Effector CD8-positive, alpha-beta T cell (primary cell): Measurements from ENCODE around the gene AMPD1.
A peak's percentile ranks its signal among the peaks of the same experiment; 100 is the strongest.

Source experiments
- DNase-seq: peaks from one replicate; lab custom pipeline; 2025; lab: John Stamatoyannopoulos, UW

AMPD1 gene

GRCh38 chr1:114700036-114700600 is 4.8 kb upstream of the AMPD1 start:
- DNase-seq, result no peak

- no peak for DNase-seq
Observed at GRCh38 chr1:114696810-114697209, 1.5 kb upstream of the AMPD1 start.

DNA sequence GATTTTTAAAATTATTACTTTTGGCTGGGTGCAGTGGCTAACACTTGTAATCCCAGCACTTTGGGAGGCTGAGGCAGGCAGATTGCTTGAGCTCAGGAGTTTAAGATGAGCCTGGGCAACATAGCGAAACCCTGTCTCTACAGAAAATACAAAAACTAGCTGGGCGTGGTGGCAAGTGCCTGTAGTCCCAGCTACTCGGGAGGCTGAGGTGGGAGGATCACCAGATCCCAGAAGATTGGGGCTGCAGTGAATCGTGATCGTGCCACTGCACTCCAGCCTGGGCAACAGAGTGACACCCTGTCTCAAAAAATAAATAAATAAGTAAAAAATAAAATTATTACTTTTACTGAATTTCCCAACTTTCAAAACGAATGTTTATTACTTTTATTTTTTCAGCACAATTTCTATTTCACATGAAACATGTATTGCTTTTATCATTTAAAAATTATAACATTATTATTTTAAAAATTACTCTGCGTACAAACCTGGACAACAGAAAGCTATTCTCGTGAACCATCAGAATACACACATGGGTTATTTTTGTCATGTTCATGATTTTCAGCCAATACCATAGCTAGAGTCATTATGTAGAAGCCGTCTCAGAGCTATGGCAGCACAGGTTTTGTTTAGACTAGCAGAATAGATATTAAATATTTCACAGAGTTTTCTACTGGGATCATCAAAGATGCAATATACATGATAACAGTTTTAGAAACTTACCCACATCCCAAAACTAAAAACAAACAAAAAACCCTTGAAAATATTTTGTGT is 621 bp downstream of the AMPD1 start:
- no peak for DNase-seq

- no peak for DNase-seq
Observed at GRCh38 chr1:114692947-114693346, 2.4 kb downstream of the AMPD1 start.

GRCh38 chr1:114691061-114691460 is 4.3 kb downstream of the AMPD1 start:
- DNase-seq, result no peak

- DNase-seq, result no peak
Observed at GRCh38 chr1:114690148-114690547, 5.2 kb downstream of the AMPD1 start.

DNA sequence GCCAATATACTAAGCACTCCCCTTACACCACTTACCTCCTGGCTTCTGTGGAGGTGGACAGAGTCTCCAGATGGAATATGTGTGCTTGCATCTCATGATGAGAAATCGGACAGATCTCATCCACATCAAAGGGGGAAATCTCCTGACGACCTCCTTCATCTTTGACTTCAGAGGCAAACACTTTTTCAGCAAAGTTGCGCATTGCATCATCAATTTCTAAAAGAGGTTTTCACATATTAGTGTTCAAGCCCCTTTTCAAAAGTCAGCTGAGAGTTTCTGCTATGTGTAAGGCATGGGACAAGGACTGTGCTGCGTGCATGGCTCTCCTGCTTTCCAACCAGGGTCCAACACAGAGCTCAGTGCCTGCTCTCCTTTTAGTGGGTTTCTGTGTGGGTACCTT is 6.8 kb downstream of the AMPD1 start:
- no peak for DNase-seq

DNA sequence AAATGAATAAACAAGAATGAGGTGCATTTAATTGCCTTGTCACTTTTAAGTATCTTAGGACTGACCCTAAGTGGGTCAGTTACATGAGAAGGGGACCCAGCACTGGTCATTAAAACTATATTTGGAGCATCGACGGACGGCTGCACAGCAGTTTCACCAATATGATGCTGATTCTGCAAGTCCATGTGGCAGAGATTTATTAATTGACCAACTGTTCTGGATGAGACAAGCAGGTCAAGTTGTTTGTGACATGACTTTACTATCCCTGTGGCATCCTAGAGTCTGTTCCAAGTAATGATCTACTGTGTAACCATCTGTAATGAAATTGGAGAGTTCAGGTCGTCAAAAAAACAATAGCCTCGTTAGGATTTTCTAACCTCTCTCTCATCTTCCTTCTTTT is 9.5 kb downstream of the AMPD1 start:
- DNase-seq, result no peak

DNA sequence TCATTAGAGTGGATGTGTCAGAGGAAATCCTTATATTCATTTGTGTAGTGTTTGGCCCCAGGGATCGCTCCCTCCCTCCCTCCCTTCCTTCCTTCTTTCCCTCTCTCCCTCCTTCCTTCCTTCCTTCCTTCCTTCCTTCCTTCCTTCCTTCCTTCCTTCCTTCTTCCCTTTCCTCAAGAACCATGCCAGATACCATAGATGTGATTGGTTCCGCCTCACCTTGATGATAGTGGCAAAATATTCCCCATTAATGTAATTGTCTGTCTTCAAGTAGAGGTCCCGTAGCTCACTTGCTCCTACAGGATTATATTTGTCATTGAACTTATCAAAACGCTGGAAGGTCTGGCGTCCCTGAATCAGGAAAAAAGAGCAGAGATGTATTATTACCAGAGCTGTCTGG is 17.7 kb downstream of the AMPD1 start:
- DNase-seq, result no peak

DNA sequence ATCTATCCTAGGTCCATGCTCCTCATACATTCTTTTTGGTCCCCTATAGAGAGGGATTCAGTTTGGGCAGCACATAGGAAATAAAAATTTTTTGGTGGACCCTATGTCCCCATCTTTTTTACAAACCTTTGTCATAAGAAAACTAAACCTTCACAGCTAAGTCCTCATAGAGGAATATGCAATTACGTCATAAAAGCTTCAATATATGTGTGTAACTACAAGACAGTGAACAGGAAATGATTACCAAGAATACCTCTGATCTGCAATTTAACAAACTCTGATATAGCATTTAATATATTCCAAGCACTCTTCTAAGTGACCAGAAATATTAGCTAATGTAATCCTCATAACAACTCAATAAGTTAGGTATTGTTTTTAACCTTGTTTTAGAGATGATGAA is 19.2 kb downstream of the AMPD1 start:
- DNase-seq, result no peak

DNA sequence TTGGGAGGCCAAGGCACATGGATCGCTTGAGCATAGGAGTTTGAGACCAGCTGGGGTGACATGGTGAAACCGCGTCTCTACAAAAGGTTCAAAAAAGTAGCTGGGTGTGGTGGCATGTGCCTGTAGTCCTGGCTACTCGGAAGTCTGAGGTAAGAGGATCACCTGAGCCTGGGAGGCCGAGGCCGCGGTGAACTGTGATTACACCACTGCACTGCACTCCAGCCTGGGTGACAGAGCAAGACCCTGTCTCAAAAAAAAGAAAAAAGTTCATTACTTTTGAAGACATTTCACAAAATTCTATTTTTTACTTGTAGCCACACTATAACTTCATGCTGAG is 23.4 kb downstream of the AMPD1 start:
- DNase-seq, result no peak

GRCh38 chr1:114671011-114671938 is 24.1 kb downstream of the AMPD1 start:
- no peak for DNase-seq

GRCh38 chr1:114670083-114671010 is 25.0 kb downstream of the AMPD1 start:
- DNase-seq, result peak; percentile 78

GRCh38 chr1:114669562-114670082 is 25.7 kb downstream of the AMPD1 start, which contains the start of gene DENND2C:
TSS of gene DENND2C (minus strand) at chr1:114670049. CDS start at chr1:114625984, 44,065 bp downstream.
- no peak for DNase-seq

DNA sequence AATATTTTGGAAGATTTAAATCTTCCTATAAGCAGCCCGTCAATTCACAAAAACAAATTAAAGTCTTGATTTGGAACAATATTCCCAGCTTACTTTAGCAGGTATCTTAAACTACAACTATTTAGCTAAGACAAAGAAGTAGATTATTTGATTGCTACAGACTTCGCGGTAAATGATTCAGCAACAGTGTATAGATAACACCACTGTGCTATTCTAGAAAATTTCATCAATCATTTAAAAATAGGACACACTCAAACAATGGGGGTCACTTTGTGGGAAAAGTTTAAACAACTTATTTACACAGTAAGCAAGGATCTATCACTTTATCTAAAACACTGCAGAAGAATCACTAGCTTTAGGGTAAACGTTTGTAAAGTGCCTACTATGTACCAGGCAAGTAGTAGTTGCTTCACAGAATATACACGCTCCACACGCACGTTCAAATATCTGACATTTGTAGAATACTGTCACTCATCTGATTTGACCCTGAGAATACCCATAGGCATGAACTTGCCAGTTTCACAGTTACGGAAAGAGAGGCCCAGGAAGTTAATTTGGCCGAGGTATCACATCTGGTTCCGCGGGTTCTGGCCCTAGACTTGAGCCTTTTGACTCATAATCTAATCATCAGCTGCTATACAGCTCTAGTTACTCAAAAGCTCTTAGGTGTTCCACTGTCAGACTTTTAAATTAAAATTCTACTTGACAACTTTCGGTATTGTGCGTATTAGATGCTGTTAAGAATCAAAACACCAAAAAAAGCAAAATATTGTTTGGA is 26.4 kb downstream of the AMPD1 start:
- no peak for DNase-seq

GRCh38 chr1:114668373-114668772 is 27.0 kb downstream of the AMPD1 start:
- DNase-seq, result no peak

DNA sequence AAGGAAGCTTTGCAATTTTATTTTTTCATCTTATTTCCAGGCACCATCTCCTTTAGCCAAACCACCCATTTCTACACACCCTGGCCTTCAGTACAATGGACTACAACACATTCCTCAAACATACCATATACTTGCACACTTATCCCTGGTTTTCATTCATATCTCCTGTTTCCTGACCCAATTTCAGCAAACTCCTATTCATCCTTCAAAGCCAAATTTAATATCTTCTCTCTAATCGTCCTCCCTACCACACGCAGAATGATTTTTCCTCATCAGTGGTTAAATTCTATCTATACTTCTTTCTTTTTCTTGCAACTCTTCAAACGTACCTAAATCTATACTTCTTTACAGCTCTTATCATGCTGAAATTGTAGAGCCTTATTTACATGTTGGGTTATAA is 28.4 kb downstream of the AMPD1 start:
- DNase-seq, result no peak

DNA sequence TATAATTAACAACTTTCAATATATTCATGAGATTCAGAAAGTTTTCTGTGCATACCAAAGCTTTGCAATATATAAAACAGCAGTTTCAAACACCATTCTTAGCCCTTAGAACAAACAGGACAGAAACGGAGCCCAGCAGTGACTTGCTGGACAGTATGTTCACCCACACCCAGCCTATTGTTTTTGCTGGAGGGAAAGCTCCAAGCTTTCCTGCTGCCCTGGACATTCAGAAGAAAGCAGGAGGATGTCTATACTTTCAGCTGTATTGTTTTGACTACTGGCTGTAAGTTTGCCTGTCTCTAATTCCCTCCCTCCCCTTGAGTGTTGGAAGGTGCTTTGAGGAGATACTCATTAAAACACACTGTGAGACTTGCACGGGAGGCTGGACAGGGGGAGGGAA is 35.1 kb downstream of the AMPD1 start:
- no peak for DNase-seq

DNA sequence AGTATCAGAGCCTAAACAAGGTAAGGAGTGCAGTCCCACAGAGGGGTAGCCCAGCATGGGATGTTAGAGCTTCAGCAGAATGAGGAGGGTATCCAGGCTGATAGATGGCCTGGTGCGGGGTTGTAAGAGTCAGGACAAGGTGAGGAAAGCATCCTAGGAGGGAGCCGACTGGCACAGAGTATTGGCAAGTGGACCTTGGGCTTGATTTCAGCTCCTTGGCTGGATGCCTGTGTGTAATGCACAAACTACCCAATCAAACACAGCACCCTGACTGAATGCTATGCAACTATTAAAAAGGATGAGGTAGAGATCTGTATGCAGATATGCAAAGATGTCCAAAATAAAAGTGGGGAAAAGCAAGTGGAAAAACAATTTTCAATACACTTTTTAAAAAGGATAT is 43.5 kb downstream of the AMPD1 start:
- no peak for DNase-seq

DNA sequence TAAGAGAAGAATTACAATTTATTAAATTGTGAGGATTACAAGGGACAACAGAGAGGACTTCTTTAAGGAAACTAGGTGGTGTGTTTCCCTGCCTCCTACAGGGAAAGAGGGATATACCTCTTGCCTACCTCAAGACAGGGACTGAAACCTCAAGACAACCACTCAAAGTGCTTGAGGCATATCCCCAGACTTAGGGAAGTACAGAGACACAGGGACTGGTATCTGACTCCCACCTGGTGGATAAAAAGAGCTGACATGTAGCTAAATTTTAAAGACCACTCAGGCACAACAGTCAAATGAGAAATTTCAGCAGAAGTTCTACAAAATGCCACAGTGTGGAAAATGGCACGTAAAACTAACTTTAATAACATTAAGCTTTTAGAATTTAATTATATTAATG is 46.8 kb downstream of the AMPD1 start:
- DNase-seq, result no peak

- DNase-seq, result no peak
Observed at GRCh38 chr1:114641377-114641776, 54.0 kb downstream of the AMPD1 start.
